Lower leg skin (tissue), 4 donors: ENCODE data around the gene OR10AD1. TPM values are rescaled to one million over a fixed set of nuclear protein-coding genes. Genes with fewer than 3 reads are reported as not detected.
A peak's percentile ranks its signal among the peaks of the same experiment; 100 is the strongest.

Experiments
- DNase-seq, 2 donors: peaks; one replicate each; pipeline ENCODE4 v3.0.0-alpha.2; 2019; ENCODE audit warnings: low spot score in 2 of 2
- H3K4me3 ChIP-seq: fragments of 200-600 bp; sonication (generic); 2 replicates; pipeline ENCODE4 v1.5.1; 2017; ENCODE audit warnings: mild to moderate bottlenecking, low read depth; ENCODE audit not compliant: poor library complexity, severe bottlenecking
- CTCF ChIP-seq, 3 donors: fragments of 450-650 bp; IDR thresholded peaks; one replicate each; pipeline ENCODE4 v1.5.1; 2016; ENCODE audit warnings: antibody characterized with exemption in 3 of 3, mild to moderate bottlenecking in 3 of 3, moderate library complexity in 2 of 3
- POLR2A ChIP-seq, 2 donors: fragments of 450-650 bp; IDR thresholded peaks; one replicate each; pipeline ENCODE4 v1.6.1; 2016 to 2017; ENCODE audit warnings: antibody characterized with exemption in 2 of 2, mild to moderate bottlenecking in 1 of 2, moderate library complexity in 1 of 2
- WGBS, 2 donors: methylation state at CpG; one replicate each; pipeline ENCODE4 v1.1.5; 2018; 5-methylcytosine and 5-hydroxymethylcytosine counted together
- intact Hi-C: fragments of 100-400 bp; cut with DNase I; formaldehyde crosslinking; loops from one replicate; pipeline ENCODE4 v1.15.0; 2023; ENCODE audit warnings: low total_unique reads
- total RNA-seq, 4 donors: library from RNA; depleted of rRNA; stranded (reverse); fragments of >200 nt; gene quantifications; one replicate each; pipeline ENCODE4 v1.1.0, GENCODE V29; 2016

The OR10AD1 gene
- total RNA-seq, 4 donors from 2014 or later, result not detected

DNA sequence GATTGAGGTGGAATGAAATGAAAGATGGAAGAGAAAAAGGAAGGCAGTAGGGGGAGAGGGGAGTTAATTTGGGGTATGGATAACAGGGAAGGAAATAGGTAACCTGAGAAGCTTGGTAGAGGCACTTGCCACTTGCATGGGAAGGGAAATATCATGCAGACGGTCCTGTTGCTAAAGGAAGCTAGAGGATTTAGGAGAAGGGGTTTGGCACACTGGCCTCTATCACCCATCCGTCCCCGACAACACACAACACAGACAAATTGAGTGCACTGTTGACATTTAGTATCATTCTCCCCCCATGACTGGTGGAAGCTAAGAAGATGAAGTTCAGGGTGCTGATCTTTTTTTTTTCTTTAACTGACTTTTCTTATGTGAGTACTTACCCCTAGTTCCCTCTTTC is 2.0 kb downstream of the OR10AD1 start:
- WGBS, 2 donors, result 78 to 79% methylated on average over 3 of the region's 3 CpGs
- intact Hi-C loops, result no loop called here
- TF ChIP-seq CTCF (IDR thresholded peaks at IDR 0.05) (no peak), POLR2A (IDR thresholded peaks at IDR 0.05) (no peak)
- no peak for DNase-seq
- no peak overlapping the region for H3K4me3 ChIP-seq

GRCh38 chr12:48199774-48200221 is 3.3 kb downstream of the OR10AD1 start:
- WGBS, 2 donors, result 59 to 80% methylated on average over 3 of the region's 3 CpGs
- no peak for DNase-seq
- intact Hi-C loops, result no loop called here
- TF ChIP-seq POLR2A (IDR thresholded peaks at IDR 0.05), result no peak
- no peak for TF ChIP-seq CTCF (IDR thresholded peaks at IDR 0.05)
- H3K4me3 ChIP-seq, result no peak overlapping the region

DNA sequence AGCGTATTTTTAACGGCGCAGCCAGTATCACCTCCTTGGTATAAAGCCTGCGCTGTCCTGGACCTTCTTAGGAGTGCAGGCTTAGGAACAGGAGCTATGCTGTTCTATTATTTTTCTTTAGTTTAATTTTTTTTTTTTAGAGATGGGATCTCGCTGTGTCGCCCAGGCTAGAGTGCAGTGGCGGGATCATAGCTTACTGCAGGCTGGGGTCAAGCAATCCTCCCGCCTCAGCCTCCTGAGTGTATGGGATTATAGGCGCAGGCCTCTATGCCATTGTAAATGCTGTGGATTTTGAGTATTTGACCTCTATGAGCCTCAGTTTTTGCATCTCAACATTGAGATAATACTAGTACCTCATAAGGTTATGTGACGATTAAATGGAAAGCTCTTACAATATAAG is 4.1 kb downstream of the OR10AD1 start:
- 63 to 71% methylated on average over 10 of the region's 10 CpGs for WGBS, 2 donors
- peak overlapping the region; percentile 78 for H3K4me3 ChIP-seq
- intact Hi-C loops, result no loop called here
- DNase-seq, result no peak
- TF ChIP-seq POLR2A (IDR thresholded peaks at IDR 0.05) (no peak), CTCF (IDR thresholded peaks at IDR 0.05) (no peak)

DNA sequence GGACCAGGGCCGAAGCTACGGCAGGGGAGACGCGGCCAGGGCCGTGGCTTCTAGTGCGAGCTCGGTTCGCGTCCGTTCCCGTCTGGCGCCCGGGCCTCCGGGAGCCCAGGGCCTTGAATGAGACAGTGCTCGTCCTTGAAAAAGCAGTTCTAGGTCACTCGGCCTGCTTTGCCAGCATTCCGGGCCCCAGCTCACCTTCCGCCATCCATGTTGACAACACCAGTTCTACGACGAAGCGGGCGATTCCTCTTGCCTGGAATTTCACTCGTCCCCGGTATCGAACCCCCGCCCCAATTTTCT is 4.5 kb downstream of the OR10AD1 start:
- no peak for TF ChIP-seq POLR2A (IDR thresholded peaks at IDR 0.05)
- no peak for TF ChIP-seq CTCF (IDR thresholded peaks at IDR 0.05)
- 9 to 19% methylated on average over 12 to 26 of the region's 26 CpGs for WGBS, 2 donors
- intact Hi-C loops, result no loop called here
- DNase-seq, result peak; percentile 18 to 86
- peak overlapping the region; percentile 78 for H3K4me3 ChIP-seq

DNA sequence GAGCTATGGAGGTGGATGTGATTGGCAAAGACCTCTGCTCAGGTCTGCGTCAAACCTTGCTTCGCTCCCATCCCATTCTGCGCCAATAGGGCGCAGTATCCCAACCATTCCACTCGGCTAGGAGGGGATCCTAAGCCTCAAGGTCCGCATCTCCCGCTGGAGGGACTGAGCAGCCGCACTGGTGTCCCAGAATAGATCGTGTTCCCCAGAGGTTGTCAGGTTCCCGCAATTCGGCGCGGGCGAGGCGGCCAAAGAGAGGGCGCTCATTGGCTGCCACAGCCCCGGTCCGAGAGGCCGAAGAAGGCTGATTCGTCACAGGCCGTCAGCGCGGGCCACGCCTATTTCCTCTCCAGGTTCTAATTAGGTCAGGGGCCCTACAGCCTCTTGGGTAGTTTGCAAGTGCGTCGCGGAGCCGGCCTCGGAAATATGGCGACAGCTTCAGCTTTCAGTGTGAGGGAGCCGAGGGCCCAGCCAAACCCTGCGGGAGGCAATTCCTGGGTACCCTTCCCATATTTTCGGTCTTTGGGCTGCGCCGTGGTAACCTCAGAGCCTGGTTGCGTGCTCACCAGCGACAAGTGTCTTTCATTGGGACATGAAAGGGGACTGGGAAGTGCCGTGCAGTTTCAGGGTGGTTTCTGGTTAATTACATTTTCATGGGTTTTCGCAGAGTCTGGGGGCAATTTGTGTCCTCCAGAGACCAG is 5.0 kb downstream of the OR10AD1 start:
- peak; percentile 95 to 99 for DNase-seq
- WGBS, 2 donors, result 1% methylated on average over 31 to 38 of the region's 39 CpGs
- peak overlapping the region; percentile 78 for H3K4me3 ChIP-seq
- intact Hi-C loops, result no loop called here
- TF ChIP-seq CTCF (IDR thresholded peaks at IDR 0.05), result no peak
- peak in 1 of 2 donors; percentile 45 for TF ChIP-seq POLR2A (IDR thresholded peaks at IDR 0.05)

DNA sequence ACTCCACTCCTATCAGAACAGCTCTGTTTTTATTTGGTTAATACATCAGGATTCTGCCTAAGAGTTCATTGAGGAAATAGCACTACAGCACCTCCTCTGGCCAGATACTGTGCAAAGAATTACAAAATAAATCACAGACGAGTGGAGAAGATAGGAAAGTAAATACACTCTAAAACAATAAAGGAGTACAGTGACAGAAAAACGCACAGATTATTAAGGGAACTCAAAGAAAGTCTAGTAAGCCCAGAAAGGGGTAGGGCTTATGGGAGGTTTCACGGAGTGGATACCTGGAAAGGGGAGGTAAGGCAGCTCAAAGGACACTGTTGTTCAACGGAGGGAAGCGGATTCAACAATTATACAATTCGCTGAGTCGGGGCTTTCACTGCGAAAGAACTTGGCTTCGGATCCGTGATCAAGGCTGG is 5.5 kb downstream of the OR10AD1 start:
- peak in 1 of 2 donors; percentile 25 for DNase-seq
- intact Hi-C loops, result no loop called here
- WGBS, 2 donors, result 0% methylated on average over 10 of the region's 10 CpGs
- H3K4me3 ChIP-seq, result peak overlapping the region; percentile 78
- TF ChIP-seq CTCF (IDR thresholded peaks at IDR 0.05) (no peak), POLR2A (IDR thresholded peaks at IDR 0.05) (no peak)
